NCI-H2029 (cell line): ENCODE results near the gene RBM4.
"Not testable (repeated sequence)": the region's sequence is repeated elsewhere in the genome, so short reads cannot be mapped to it uniquely, and the experiment has no call there.

Source experiments
- DNase-seq: peaks from one replicate; lab custom pipeline; 2025; lab: John Stamatoyannopoulos, UW

The RBM4 gene

GRCh38 chr11:66617155-66617834, 21.2 kb upstream of the RBM4 start:
- peak; percentile 72 for DNase-seq

GRCh38 chr11:66619080-66619554, 19.4 kb upstream of the RBM4 start:
- DNase-seq, result no peak

- no peak for DNase-seq
Measured at GRCh38 chr11:66624450-66624849, 14.1 kb upstream of the RBM4 start.

GRCh38 chr11:66625041-66625751, 13.3 kb upstream of the RBM4 start:
- DNase-seq, result no peak

GRCh38 chr11:66625752-66626149, 12.8 kb upstream of the RBM4 start:
- DNase-seq, result no peak

GRCh38 chr11:66626382-66626781, 12.1 kb upstream of the RBM4 start:
- DNase-seq, result no peak

GRCh38 chr11:66626926-66627325, 11.6 kb upstream of the RBM4 start:
- DNase-seq, result no peak

GRCh38 chr11:66628061-66628603, 10.4 kb upstream of the RBM4 start:
- no peak for DNase-seq

- no peak for DNase-seq
Measured at GRCh38 chr11:66629356-66629755, 9.1 kb upstream of the RBM4 start.

- no peak for DNase-seq
Measured at GRCh38 chr11:66631883-66632282, 6.6 kb upstream of the RBM4 start.

- DNase-seq, result no peak
Measured at GRCh38 chr11:66632952-66633351, 5.6 kb upstream of the RBM4 start.

GRCh38 chr11:66636411-66636810, 2.1 kb upstream of the RBM4 start:
- no peak for DNase-seq

- DNase-seq, result no peak
Measured at GRCh38 chr11:66637557-66638176, 836 bp upstream of the RBM4 start.

GRCh38 chr11:66639066-66639813, 737 bp downstream of the RBM4 start:
- peak; percentile 31 for DNase-seq

GRCh38 chr11:66639814-66640340, 1.4 kb downstream of the RBM4 start:
- not testable (repeated sequence) for DNase-seq

- DNase-seq, result no peak
Measured at GRCh38 chr11:66641834-66642233, 3.3 kb downstream of the RBM4 start.

GRCh38 chr11:66643745-66644437, 5.4 kb downstream of the RBM4 start:
- no peak for DNase-seq

GRCh38 chr11:66646828-66647227, 8.3 kb downstream of the RBM4 start:
- DNase-seq, result no peak

- no peak for DNase-seq
Measured at GRCh38 chr11:66649903-66650302, 11.4 kb downstream of the RBM4 start.

- no peak for DNase-seq
Measured at GRCh38 chr11:66651016-66651415, 12.5 kb downstream of the RBM4 start.

- no peak for DNase-seq
Measured at GRCh38 chr11:66652651-66653050, 14.1 kb downstream of the RBM4 start.
